Activated CD4-positive, alpha-beta T cell treated with anti-CD3 and anti-CD28 coated beads, Interleukin-2, amount 10 ng/mL, durations not matched to agents 7 days and 5 days (primary cell): Measurements from ENCODE around the gene MKNK2. TPM values are rescaled to one million over a fixed set of nuclear protein-coding genes. Genes with fewer than 3 reads are reported as not detected.

Experiments
- total RNA-seq, 2 experiments: library from RNA; stranded (reverse); gene quantifications; one replicate each; pipeline ENCODE4 v1.2.3, GENCODE V29; 2021

MKNK2 gene
- total RNA-seq, 2 experiments from 2014 or later = 198 to 228 TPM

Other genes starting within 250 kb of the MKNK2 start
- gene ATP8B3, start 239.0 kb downstream of the MKNK2 start, total RNA-seq = 10 to 100 TPM; 22.2 to 28.8 TPM
- 10 to 100 TPM; 44.2 to 54.7 TPM for gene REXO1, start 202.8 kb downstream of the MKNK2 start, total RNA-seq
- 10 to 100 TPM; 24.0 to 25.5 TPM for gene KLF16, start 187.7 kb downstream of the MKNK2 start, total RNA-seq
- gene ABHD17A, start 165.7 kb downstream of the MKNK2 start, total RNA-seq = 100 to 1,000 TPM; 180 TPM
- 10 to 100 TPM; 10.6 to 13.3 TPM for gene ADAT3, start 145.8 kb downstream of the MKNK2 start, total RNA-seq
- 10 to 100 TPM; 27.5 to 37.9 TPM for gene SCAMP4, start 145.8 kb downstream of the MKNK2 start, total RNA-seq
- gene CSNK1G2, start 110.1 kb downstream of the MKNK2 start, total RNA-seq = 100 to 1,000 TPM; 112 to 119 TPM
- gene BTBD2, start 35.5 kb downstream of the MKNK2 start, total RNA-seq = 10 to 100 TPM; 61.3 to 66.3 TPM
- gene MOB3A, start 45.1 kb upstream of the MKNK2 start, total RNA-seq = 100 to 1,000 TPM; 217 to 239 TPM
- 1 to 10 TPM; 7.5 to 9.9 TPM for gene IZUMO4, start 45.7 kb upstream of the MKNK2 start, total RNA-seq
- 10 to 100 TPM; 95.7 to 95.8 TPM for gene AP3D1, start 100.3 kb upstream of the MKNK2 start, total RNA-seq
- 10 to 100 TPM; 62.3 to 66.2 TPM for gene DOT1L, start 112.7 kb upstream of the MKNK2 start, total RNA-seq
- 10 to 100 TPM; 56.2 to 71.9 TPM for gene PLEKHJ1, start 185.1 kb upstream of the MKNK2 start, total RNA-seq
- gene SF3A2, start 185.6 kb upstream of the MKNK2 start, total RNA-seq = 100 to 1,000 TPM; 142 to 151 TPM
- 1 to 10 TPM; 5.2 to 9.2 TPM for gene AMH, start 198.1 kb upstream of the MKNK2 start, total RNA-seq
- gene JSRP1, start 205.2 kb upstream of the MKNK2 start, total RNA-seq = under 1 TPM in 1 of 2 experiments, not detected in 1; 0.27 TPM
- gene PEAK3, start 230.9 kb upstream of the MKNK2 start, total RNA-seq = under 1 TPM; 0.17 to 0.25 TPM